HG03103 (cell line): ENCODE results near the gene RPH3AL.
"Not testable (repeated sequence)": the region's sequence is repeated elsewhere in the genome, so short reads cannot be mapped to it uniquely, and the experiment has no call there.

ENCODE experiments used
- ATAC-seq: cut with Tn5 transposase; IDR thresholded peaks from one replicate; pipeline ENCODE4 v1.9.1; 2021; ENCODE audit warnings: low read depth; ENCODE audit not compliant: unreplicated experiment

Gene RPH3AL

GRCh38 chr17:381516-381915 lies 28.9 kb upstream of the RPH3AL start:
- no peak for ATAC-seq

- ATAC-seq = no peak
Observed at GRCh38 chr17:379531-380465, 27.2 kb upstream of the RPH3AL start.

- ATAC-seq = no peak
Observed at GRCh38 chr17:378068-378467, 25.5 kb upstream of the RPH3AL start.

GRCh38 chr17:376936-377863 lies 24.6 kb upstream of the RPH3AL start:
- ATAC-seq = no peak

GRCh38 chr17:373613-374230 lies 21.1 kb upstream of the RPH3AL start:
- no peak for ATAC-seq

GRCh38 chr17:372157-373152 lies 19.8 kb upstream of the RPH3AL start:
- no peak for ATAC-seq

GRCh38 chr17:371583-371982 lies 19.0 kb upstream of the RPH3AL start:
- no peak for ATAC-seq

GRCh38 chr17:367656-368055 lies 15.0 kb upstream of the RPH3AL start:
- ATAC-seq = not testable (repeated sequence)

GRCh38 chr17:366657-367615 lies 14.3 kb upstream of the RPH3AL start:
- ATAC-seq = not testable (repeated sequence)

GRCh38 chr17:364766-365165 lies 12.2 kb upstream of the RPH3AL start:
- ATAC-seq = no peak

GRCh38 chr17:364308-364707 lies 11.7 kb upstream of the RPH3AL start:
- ATAC-seq = no peak

- no peak for ATAC-seq
Observed at GRCh38 chr17:362721-363120, 10.1 kb upstream of the RPH3AL start.

- no peak for ATAC-seq
Observed at GRCh38 chr17:360092-360750, 7.6 kb upstream of the RPH3AL start.

- no peak for ATAC-seq
Observed at GRCh38 chr17:358491-359151, 6.0 kb upstream of the RPH3AL start.

- no peak for ATAC-seq
Observed at GRCh38 chr17:357644-358043, 5.0 kb upstream of the RPH3AL start.

- ATAC-seq = no peak
Observed at GRCh38 chr17:356671-357434, 4.2 kb upstream of the RPH3AL start.
